NB4 (cell line): ENCODE results near the gene OR4D1.
"Not testable (repeated sequence)": the region's sequence is repeated elsewhere in the genome, so short reads cannot be mapped to it uniquely, and the experiment has no call there.

ENCODE experiments used
- DNase-seq: peaks from one replicate; pipeline ENCODE4 v3.0.0; 2010; ENCODE audit warnings: low read depth
- H3K4me3 ChIP-seq: one replicate; pipeline ENCODE4 v1.5.1; 2011; ENCODE audit warnings: mild to moderate bottlenecking, low read depth, low read length, moderate library complexity
- MYC ChIP-seq: IDR thresholded peaks from 2 replicates; pipeline ENCODE4 v1.6.1; 2011; ENCODE audit warnings: low read depth, low read length
- POLR2A ChIP-seq: IDR thresholded peaks from 2 replicates; pipeline ENCODE4 v1.6.1; 2011; ENCODE audit warnings: mild to moderate bottlenecking; ENCODE audit not compliant: insufficient read length; ENCODE audit errors: extremely low read depth
- TF ChIP-seq, protein P1 (sequence below): IDR thresholded peaks from 2 replicates; pipeline ENCODE4 v1.6.1; 2011; ENCODE audit warnings: low read depth, low read length
- TF ChIP-seq, protein P2 (sequence below): IDR thresholded peaks from one replicate; pipeline ENCODE4 v1.5.1; 2012; ENCODE audit warnings: low read depth, low read length

The OR4D1 gene

DNA sequence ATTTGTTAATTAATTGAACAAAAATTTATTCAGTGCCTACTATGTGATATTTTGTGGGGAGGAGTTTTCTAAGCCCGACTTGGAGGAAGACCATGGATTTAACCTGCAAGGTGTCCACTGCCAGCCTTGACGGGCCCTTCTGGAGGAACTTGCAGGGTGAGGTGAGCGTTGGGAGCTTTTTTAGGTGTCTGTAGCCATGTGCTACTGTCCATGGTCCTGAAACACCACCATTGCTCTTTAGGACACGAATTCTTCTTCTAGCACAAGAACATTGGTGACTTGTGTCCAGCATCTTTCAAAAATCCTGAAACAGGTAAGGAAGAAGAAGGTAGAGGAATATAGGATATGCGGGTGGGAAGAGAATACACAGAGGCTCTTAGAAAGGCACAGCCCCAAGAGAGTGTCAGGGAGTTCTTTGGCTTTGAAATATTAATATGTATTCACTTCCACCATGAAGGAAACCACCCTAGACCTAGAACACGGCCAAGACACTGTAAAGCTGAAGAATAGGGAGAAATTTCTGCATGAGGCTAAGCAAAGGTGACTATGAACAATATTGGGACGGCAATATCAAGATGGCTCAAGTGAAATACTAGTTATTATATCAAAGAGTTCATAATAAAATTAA, 27.9 kb upstream of the OR4D1 start:
- no peak overlapping the region for H3K4me3 ChIP-seq
- peak; percentile 73 for DNase-seq
- TF ChIP-seq, protein P1, sequence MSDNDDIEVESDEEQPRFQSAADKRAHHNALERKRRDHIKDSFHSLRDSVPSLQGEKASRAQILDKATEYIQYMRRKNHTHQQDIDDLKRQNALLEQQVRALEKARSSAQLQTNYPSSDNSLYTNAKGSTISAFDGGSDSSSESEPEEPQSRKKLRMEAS, result peak; percentile 83
- TF ChIP-seq, protein P2, sequence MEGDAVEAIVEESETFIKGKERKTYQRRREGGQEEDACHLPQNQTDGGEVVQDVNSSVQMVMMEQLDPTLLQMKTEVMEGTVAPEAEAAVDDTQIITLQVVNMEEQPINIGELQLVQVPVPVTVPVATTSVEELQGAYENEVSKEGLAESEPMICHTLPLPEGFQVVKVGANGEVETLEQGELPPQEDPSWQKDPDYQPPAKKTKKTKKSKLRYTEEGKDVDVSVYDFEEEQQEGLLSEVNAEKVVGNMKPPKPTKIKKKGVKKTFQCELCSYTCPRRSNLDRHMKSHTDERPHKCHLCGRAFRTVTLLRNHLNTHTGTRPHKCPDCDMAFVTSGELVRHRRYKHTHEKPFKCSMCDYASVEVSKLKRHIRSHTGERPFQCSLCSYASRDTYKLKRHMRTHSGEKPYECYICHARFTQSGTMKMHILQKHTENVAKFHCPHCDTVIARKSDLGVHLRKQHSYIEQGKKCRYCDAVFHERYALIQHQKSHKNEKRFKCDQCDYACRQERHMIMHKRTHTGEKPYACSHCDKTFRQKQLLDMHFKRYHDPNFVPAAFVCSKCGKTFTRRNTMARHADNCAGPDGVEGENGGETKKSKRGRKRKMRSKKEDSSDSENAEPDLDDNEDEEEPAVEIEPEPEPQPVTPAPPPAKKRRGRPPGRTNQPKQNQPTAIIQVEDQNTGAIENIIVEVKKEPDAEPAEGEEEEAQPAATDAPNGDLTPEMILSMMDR, result no peak

DNA sequence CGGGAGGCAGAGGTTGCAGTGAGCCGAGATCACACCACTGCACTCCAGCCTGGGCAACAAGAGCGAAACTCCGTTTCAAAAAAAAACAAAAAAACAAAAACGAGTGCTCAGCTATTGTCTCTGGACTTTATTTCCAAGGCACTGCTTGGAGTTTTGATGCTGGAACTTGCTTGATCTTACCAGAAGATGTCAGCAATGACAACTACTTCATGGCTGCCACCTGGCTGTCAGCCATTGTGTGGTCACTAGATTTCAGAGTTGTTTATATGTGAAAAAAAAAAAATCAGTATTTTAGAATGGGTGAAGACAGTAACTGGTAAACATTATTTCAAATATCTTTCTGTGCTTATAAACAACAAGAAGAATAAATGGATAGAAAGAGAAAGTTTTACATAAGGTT, 26.3 kb upstream of the OR4D1 start:
- H3K4me3 ChIP-seq, result no peak overlapping the region
- peak; percentile 57 for DNase-seq
- no peak for TF ChIP-seq POLR2A
- TF ChIP-seq, protein P2, result peak; percentile 35

DNA sequence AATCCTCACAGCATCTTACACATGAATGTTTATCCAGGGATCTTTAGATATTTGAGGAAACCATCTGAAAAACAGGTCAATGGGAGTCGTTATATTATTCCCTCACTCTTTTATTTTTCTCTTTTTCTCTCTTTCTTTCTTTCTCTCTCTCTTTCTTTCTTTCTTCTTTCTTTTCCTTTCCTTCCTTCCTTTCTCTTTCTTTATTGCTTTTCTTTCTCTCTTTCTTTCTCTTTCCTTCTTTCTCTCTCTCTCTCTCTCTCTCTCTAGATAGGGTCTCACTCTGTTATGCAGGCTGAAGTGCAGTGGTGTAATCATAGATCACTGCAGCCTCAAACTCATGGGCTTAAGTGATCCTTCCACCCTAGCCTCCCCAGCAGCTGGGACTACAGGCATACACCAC, 20.3 kb upstream of the OR4D1 start:
- no peak overlapping the region for H3K4me3 ChIP-seq
- DNase-seq, result no peak
- no peak for TF ChIP-seq MYC
- no peak for TF ChIP-seq POLR2A
- TF ChIP-seq, protein P1, result no peak
- TF ChIP-seq, protein P2, result no peak

DNA sequence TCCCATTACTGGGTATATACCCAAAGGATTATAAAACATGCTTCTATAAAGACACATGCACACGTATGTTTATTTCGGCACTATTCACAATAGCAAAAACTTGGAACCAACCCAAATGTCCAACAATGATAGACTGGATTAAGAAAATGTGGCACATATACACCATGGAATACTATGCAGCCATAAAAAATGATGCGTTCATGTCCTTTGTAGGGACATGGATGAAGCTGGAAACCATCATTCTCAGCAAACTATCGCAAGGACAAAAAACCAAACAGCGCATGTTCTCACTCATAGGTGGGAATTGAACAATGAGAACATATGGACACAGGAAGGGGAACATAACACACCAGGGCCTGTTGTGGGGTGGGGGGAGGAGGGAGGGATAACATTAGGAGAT, 15.5 kb upstream of the OR4D1 start:
- H3K4me3 ChIP-seq, DNase-seq: not testable (repeated sequence)

DNA sequence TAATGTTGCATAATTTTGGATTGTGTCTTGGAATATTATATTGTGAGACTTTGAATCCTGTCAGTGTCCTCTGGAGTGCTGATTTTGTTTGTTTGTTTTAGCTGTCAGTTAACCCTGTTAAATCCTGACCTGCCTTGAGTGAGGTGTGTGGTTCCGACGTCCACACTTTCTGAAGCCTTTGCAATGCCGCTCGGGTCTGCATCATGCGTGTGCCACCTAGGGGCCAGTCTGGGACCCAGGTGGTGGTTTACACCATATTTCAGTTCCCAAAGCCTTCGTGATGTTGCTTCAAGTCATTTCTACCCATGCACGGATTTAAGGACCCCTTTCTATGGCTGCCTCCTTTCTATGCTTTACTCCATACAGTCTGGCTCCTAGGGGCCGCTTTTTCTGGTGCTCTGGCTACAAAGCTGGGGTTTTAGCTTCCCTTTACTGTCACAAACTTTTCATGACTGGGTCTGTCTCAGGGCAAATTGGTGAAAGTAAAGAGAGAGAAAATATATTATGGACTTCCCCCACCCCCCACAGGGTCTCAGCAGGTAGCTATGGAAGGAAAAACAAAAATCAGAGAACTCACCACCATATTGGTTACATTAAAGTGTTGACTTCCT, 11.4 kb upstream of the OR4D1 start:
- no peak overlapping the region for H3K4me3 ChIP-seq
- no peak for DNase-seq
- TF ChIP-seq, protein P2, result no peak
- TF ChIP-seq, protein P1, result no peak
- no peak for TF ChIP-seq POLR2A
- TF ChIP-seq MYC, result no peak

DNA sequence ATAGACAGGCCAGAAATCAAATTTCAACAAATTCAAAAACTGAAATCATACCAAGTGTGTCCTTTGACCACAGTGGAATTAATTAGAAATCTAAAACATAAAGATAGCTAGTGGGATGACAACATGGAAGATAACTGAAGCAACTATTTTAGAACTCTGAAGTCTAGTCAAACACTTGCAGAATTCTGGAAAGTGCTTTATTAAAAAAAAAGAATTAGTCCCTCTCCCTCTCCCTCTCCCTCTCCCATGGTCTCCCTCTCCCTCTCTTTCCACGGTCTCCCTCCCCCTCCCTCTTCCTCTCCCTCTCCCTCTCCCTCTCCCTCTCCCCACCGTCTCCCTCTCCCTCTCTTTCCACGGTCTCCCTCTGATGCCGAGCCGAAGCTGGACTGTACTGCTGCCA, 6.7 kb upstream of the OR4D1 start:
- no peak overlapping the region for H3K4me3 ChIP-seq
- no peak for DNase-seq
- no peak for TF ChIP-seq POLR2A
- no peak for TF ChIP-seq MYC
- TF ChIP-seq, protein P1, result no peak
- TF ChIP-seq, protein P2, result no peak

DNA sequence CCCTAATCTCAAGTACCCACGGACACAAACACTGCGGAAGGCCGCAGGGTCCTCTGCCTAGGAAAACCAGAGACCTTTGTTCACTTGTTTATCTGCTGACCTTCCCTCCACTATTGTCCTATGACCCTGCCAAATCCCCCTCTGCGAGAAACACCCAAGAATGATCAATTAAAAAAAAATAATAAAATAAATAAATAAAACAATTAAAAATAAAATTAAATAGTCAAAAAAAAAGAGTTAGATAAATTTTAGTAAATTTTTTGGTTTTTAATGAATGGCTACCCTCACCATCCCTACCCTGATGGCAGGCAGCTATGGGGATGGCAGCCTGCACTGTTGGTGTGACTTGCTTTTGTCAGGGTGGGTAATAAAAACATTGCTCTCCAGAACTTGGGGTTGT, 4.8 kb upstream of the OR4D1 start:
- DNase-seq, H3K4me3 ChIP-seq: not testable (repeated sequence)
